ENCODE measurements around the gene MTHFD1L. TPM values are rescaled to one million over a fixed set of nuclear protein-coding genes. Genes with fewer than 3 reads are reported as not detected.

Gene MTHFD1L
- total and polyA plus RNA-seq, 2 donors (not counting 3 experiments of a cell fraction or from before 2014, with no cell fraction given), result 40.2 to 120 TPM

GRCh38 chr6:151075527-151075926, 210.0 kb downstream of the MTHFD1L start:
- DNase-seq (ENCODE audit: low read depth, low spot score) (no peak), FAIRE-seq (no peak)
- no peaks in the 10 kb centered on the region for H3K9me1 ChIP-seq (replicated peaks; ENCODE audit: control insufficient read depth, extremely low read depth, insufficient read depth, low read length)
- no peaks in the 10 kb centered on the region for H4K20me1 ChIP-seq (replicated peaks; ENCODE audit: control insufficient read depth, extremely low read depth, insufficient read depth, low read length)
- H3K4me1 ChIP-seq (ENCODE audit: control insufficient read depth, extremely low read depth, insufficient read depth, low read length), result peaks cover 11% of the 10 kb centered on the region
- dilution Hi-C loops (cut with MboI; ENCODE audit: extremely low pct_ligation_motif_present, low sequenced_read_pairs) (no loop called here), intact Hi-C loops (cut with micrococcal nuclease) (no loop called here)
- H3K36me3 ChIP-seq (ENCODE audit: control insufficient read depth in 2 of 2, extremely low read depth in 1 of 2, insufficient read depth in 2 of 2, low read length in 2 of 2), result no peaks in the 10 kb centered on the region
- no peak overlapping the region for H3K9ac ChIP-seq (replicated peaks; ENCODE audit: extremely low read depth, insufficient read depth, low read length)
- no TSS peak for BruUV-seq (replicated peaks)
- ChIA-PET CTCF (interaction anchor here (1.4 kb wide), 1 partner anchor 61 kb away, joined by 4 read pairs; no protein-coding TSS in a partner anchor), POLR2A (no interaction called here)
- H3K27ac ChIP-seq (ENCODE audit: insufficient read depth, low read depth, low read length), result no peak overlapping the region
- no peak overlapping the region for H2AFZ ChIP-seq (ENCODE audit: low read depth, low read length)
- no peak overlapping the region for H3K4me2 ChIP-seq (ENCODE audit: insufficient read depth, low read length)
- no peak overlapping the region for H3K4me3 ChIP-seq (replicated peaks in 1 of 3; ENCODE audit: insufficient read depth in 1 of 3, low read depth in 1 of 3, low read length in 3 of 3)
- no peaks in the 10 kb centered on the region for H3K9me3 ChIP-seq (replicated peaks; ENCODE audit: control insufficient read depth, insufficient read depth, low read length)
- H3K79me2 ChIP-seq (ENCODE audit: control insufficient read depth, insufficient read depth, low read length), result peaks cover 3% of the 10 kb centered on the region
- H3K27me3 ChIP-seq (ENCODE audit: control insufficient read depth in 2 of 2, insufficient read depth in 2 of 2, low read length in 2 of 2), result no peaks in the 10 kb centered on the region
- TF ChIP-seq CTCF (IDR thresholded peaks at IDR 0.05; ENCODE audit: extremely low read depth in 1 of 2, insufficient read depth in 1 of 2, low read depth in 1 of 2, low read length in 2 of 2) (no peak), FOS (IDR thresholded peaks at IDR 0.05; ENCODE audit: borderline replicate concordance, insufficient read depth, low read length) (no peak), EZH2 (IDR thresholded peaks at IDR 0.05; ENCODE audit: borderline replicate concordance, low read depth, low read length, severe bottlenecking) (no peak), MYC (IDR thresholded peaks at IDR 0.05; ENCODE audit: low read depth, low read length) (no peak), POLR2AphosphoS5 (IDR thresholded peaks at IDR 0.05; ENCODE audit: insufficient read depth, low read depth, low read length) (no peak), MAX (IDR thresholded peaks at IDR 0.05; ENCODE audit: insufficient read depth, insufficient read length) (no peak), POLR2A (IDR thresholded peaks at IDR 0.05; ENCODE audit: low read depth, low read length) (no peak), JUN (IDR thresholded peaks at IDR 0.05; ENCODE audit: borderline replicate concordance, insufficient read depth, insufficient read length, low read depth) (no peak), GATA2 (IDR thresholded peaks at IDR 0.05; ENCODE audit: insufficient read depth, insufficient read length, low read depth, low read length) (no peak)
